ENCODE measurements around the gene ZBTB45.

ZBTB45 gene

DNA sequence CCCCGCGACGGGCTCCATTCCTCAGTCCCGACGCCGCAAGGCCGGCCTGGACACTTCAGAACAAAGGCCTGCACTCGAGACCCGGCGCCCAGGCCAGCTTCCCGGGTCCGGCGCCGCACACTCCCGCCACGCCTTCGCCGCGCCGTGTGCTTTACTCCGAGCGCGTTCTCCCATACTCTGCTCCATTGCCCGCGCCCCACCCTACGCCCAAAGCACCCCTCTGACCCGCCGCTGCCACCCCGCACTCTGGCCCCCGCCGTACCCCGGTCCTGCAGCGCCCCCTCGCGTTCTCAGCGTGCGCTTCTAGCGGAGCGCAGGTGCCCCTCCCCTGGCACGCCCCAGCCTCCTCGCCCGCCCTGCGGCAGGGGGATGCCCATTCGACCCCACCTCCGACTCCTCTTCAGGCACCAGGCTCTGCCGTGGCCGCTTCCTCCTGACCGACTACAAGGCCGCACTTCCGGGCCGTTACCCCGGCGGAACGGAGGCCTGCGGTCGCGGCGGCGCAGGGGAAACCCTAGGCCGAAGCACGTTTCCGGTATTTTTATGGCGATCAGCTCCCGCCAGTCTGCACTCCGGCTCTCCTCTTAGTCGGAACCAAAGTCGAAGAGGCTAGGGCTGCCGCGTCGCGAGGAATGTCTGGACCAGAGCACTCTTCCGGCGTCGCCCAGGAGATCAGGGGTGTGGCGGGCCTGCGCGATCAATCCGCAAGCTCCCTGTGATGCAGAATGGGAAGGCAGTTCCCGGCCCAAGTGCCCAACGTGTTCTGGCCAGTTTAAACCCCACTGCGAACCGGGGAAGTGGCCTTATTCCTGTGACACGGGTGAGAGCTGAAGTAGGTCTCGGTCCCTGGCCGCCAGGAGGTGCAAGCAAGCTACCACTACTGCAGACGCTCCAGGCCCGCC lies at the start of gene ZBTB45:
Gene ZBTB45 (minus strand): TSS at position 456 of the 902 bp plus-strand sequence. CDS start 2,137 bp downstream, outside the sequence.
- DNase-seq (ENCODE audit: low read depth in 2 of 3, low spot score in 2 of 3), result peak; percentile 91 to 93 (median 91)

DNA sequence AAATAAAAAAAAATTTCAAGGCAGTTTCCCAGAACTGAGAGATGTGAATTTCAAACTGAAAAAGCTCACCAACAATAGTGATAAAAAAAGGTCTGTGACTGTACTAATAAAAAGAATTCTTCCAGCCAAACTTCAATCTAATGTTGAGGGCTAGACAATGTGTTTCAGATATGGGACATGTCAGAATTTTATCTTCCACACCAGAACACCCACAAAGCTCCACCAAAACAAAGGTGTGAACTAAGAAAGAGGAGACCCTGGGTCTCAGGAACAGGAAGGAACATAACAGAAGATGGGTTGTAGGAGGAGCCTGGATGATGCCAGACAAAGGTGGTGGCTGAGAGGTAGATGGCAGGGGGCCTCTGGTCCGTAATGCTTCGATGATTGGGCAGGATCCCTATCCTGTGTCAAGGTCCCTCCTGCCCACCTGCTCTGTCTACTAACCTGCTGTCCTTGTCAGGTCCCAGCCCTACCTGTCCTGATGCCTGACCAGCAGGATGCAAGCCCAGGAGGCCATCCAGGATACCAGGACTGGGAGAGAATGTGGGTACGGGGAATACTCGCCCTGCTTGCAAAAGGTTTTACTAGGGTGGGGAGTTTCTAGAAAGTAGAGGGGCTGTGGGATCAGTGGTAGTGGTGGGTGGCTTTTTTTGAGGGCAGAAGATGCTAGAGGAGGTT lies 49.0 kb upstream of the ZBTB45 start:
- DNase-seq (ENCODE audit: low read depth in 2 of 3, low spot score in 2 of 3), result no peak

GRCh38 chr19:58566989-58567388 lies 47.4 kb upstream of the ZBTB45 start:
- no peak for DNase-seq (ENCODE audit: low read depth in 2 of 3, low spot score in 2 of 3)

GRCh38 chr19:58563823-58564222 lies 44.2 kb upstream of the ZBTB45 start:
- no peak for DNase-seq (ENCODE audit: low read depth in 2 of 3, low spot score in 2 of 3)

GRCh38 chr19:58563034-58563573 lies 43.5 kb upstream of the ZBTB45 start:
- no peak for DNase-seq (ENCODE audit: low read depth in 2 of 3, low spot score in 2 of 3)

GRCh38 chr19:58562122-58563033 lies 42.8 kb upstream of the ZBTB45 start:
- no peak for DNase-seq (ENCODE audit: low read depth in 2 of 3, low spot score in 2 of 3)

- no peak for DNase-seq (ENCODE audit: low read depth in 2 of 3, low spot score in 2 of 3)
Observed at GRCh38 chr19:58561373-58562121, 41.9 kb upstream of the ZBTB45 start.

- DNase-seq (ENCODE audit: low read depth in 2 of 3, low spot score in 2 of 3), result no peak
Observed at GRCh38 chr19:58560921-58561320, 41.3 kb upstream of the ZBTB45 start.

GRCh38 chr19:58560007-58560887 lies 40.6 kb upstream of the ZBTB45 start:
- no peak for DNase-seq (ENCODE audit: low read depth in 2 of 3, low spot score in 2 of 3)

GRCh38 chr19:58559275-58560006 lies 39.8 kb upstream of the ZBTB45 start:
- DNase-seq (ENCODE audit: low read depth in 2 of 3, low spot score in 2 of 3), result peak in 2 of 3 experiments; percentile 71 to 75

GRCh38 chr19:58558623-58559274 lies 39.1 kb upstream of the ZBTB45 start:
- DNase-seq (ENCODE audit: low read depth in 2 of 3, low spot score in 2 of 3), result peak; percentile 94 to 100 (median 98)

GRCh38 chr19:58558066-58558622 lies 38.5 kb upstream of the ZBTB45 start, which contains the start of gene UBE2M:
Gene UBE2M, minus strand, starts transcription at chr19:58558611. Its CDS starts 230 bp downstream, at chr19:58558381.
- DNase-seq (ENCODE audit: low read depth in 2 of 3, low spot score in 2 of 3), result no peak

DNA sequence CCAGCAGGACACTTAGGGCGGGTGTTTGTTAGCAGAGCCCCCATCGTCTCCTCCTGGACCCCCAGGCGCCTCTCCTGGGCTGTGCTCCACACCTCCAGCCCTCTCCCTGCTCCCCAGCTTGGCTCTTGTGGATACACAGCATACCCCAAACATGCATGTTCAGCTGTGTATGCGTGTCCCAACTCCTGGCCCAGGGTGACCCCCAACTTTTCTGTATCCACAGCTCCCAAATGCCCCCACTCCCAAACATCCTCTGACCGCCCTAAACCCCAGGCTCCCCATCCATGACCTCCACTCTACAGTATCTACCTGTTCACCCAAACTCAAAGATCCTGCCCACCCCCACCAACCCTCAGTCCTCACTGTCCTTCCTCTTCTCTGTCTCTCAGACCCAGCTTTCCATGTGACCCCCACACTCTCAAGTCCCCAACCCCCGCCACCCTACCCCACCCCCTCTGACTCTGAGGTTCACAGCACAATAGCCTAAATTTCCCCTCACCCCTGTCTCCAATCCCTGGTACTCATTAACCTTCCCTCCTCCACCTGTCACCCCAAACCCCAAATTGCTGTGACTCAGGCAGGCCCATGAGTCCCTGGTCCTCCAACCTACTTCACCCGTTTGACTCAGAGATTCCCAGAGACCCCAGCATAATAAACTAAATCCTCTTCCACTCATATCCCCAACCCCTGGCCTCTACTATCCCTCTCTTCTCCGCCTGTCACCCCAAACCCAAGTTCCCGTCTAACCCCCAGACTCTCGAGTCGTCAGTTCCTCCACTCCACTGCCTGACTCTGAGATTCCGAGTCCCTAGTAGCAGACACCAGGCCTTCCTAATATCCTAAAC lies 37.8 kb upstream of the ZBTB45 start:
- DNase-seq (ENCODE audit: low read depth in 2 of 3, low spot score in 2 of 3), result no peak

DNA sequence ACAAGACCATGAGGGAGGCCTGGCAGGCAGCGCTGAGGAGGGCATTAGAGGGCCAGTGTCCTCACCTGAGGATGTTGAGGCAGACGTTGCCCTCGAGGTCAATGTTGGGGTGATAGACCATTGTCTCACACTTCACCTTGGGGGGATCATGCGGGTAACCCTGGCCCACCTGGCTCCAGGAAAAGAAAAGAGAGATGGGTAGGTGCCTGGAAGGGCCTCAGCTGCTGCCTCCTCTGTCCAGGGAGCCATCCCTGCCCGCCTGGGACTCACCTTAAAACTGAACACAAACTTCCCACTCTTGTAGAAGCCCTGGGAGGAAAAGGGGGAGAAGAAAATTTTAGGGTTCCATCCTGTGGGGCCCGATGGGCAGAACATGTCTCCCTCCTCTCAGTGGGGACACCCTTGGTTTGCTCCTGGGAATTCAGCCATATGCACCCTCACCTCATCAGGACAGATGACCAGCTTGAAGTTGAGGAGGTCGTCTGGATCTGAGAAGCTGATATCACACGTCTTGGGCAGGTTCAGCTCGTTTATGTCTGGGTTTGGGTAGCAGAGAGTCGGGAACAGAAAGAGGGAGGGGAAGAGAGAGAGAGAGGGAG lies 37.1 kb upstream of the ZBTB45 start:
- no peak for DNase-seq (ENCODE audit: low read depth in 2 of 3, low spot score in 2 of 3)

DNA sequence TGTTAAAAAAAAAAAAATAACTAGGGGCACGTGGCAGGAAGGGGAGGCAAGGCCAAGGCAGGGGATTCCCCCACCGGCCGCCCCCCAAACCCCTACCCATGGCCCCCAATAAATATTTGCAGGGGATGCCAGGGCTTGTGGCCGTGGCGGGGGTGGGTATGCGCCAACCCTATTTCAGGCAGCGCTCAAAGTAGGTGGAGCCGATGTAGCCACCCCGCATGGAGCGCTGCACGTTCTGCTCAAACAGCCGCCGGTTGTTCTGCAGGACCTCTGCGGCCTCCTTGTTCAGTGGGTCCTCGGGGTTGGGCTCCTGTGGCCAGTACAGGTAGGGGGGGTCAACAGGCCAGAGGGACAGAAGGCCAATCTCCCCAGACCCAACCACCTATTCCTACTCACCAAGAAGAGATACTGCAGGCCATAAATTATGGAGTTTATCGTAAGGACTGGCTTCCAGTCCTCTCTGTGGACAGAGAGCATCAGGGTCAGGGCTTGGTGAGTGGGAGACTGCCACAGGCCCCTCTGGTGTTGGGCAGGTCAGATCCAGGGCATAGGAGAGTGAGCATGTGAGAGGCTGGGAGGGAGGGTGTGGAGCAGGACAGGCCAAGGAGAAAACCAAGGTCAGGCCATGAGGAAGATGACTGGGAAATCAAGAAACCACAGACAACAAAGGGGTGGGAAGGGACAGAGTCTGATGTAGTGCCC lies 36.5 kb upstream of the ZBTB45 start:
- no peak for DNase-seq (ENCODE audit: low read depth in 2 of 3, low spot score in 2 of 3)

All from activated CD8-positive, alpha-beta memory T cell treated with anti-CD3 and anti-CD28 coated beads for 48 hours (primary cell).